Measurements from ENCODE around the gene PPP2R3A.

- TF ChIP-seq, protein P1, sequence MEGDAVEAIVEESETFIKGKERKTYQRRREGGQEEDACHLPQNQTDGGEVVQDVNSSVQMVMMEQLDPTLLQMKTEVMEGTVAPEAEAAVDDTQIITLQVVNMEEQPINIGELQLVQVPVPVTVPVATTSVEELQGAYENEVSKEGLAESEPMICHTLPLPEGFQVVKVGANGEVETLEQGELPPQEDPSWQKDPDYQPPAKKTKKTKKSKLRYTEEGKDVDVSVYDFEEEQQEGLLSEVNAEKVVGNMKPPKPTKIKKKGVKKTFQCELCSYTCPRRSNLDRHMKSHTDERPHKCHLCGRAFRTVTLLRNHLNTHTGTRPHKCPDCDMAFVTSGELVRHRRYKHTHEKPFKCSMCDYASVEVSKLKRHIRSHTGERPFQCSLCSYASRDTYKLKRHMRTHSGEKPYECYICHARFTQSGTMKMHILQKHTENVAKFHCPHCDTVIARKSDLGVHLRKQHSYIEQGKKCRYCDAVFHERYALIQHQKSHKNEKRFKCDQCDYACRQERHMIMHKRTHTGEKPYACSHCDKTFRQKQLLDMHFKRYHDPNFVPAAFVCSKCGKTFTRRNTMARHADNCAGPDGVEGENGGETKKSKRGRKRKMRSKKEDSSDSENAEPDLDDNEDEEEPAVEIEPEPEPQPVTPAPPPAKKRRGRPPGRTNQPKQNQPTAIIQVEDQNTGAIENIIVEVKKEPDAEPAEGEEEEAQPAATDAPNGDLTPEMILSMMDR (IDR thresholded peaks at IDR 0.05): no peak
- TF ChIP-seq POLR2A (IDR thresholded peaks at IDR 0.05): no peak
These were observed 103.2 kb downstream of the PPP2R3A start for GRCh38 chr3:136068708-136069107.

Data from prostate gland (tissue), 2 donors.